IMR-90 (cell line): ENCODE results near the gene SUSD6. TPM values are rescaled to one million over a fixed set of nuclear protein-coding genes. Genes with fewer than 3 reads are reported as not detected.
A peak's percentile ranks its signal among the peaks of the same experiment; 100 is the strongest.

Experiments used
- ATAC-seq: fragments of 200-7000 bp; cut with Tn5 transposase; 2 replicates; pipeline ENCODE4 v1.9.1; 2020; ENCODE audit warnings: low read depth, mild to moderate bottlenecking, moderate library complexity
- BruUV-seq: library from RNA; stranded (reverse); fragments of 400-500 nt; replicated peaks from 2 replicates; lab custom pipeline; 2021; lab: Mats Ljungman, UMichigan
- CTCF ChIA-PET: fragments of 300-600 bp; formaldehyde crosslinking; extraction: SDS; loops from one replicate; lab custom pipeline; 2021; ENCODE audit warnings: antibody characterized with exemption; lab: Yijun Ruan, JAX
- POLR2A ChIA-PET: fragments of 300-600 bp; sonication (Branson Sonifier 250); formaldehyde crosslinking; loops from one replicate; lab custom pipeline; 2022; ENCODE audit warnings: antibody characterized with exemption; ENCODE audit not compliant: unreplicated experiment; lab: Charles Lee
- DNase-seq: peaks from one replicate; pipeline ENCODE4 v3.0.0; 2013
- H2AFZ ChIP-seq: replicated peaks from 2 replicates; pipeline ENCODE3; 2013; ENCODE audit warnings: low read length, mild to moderate bottlenecking; ENCODE audit not compliant: poor library complexity
- H2AK5ac ChIP-seq: 2 replicates; pipeline ENCODE4 v1.6.1; 2013; ENCODE audit warnings: low read depth, low read length, inconsistent platforms
- H2AK9ac ChIP-seq: replicated peaks from 2 replicates; pipeline ENCODE3; 2013; ENCODE audit warnings: mild to moderate bottlenecking, low read depth, low read length, moderate library complexity; ENCODE audit not compliant: poor library complexity
- H2BK120ac ChIP-seq: 2 replicates; pipeline ENCODE4 v1.6.1; 2013; ENCODE audit warnings: low read depth, low read length, inconsistent platforms
- H2BK15ac ChIP-seq: 3 replicates; pipeline ENCODE4 v1.6.1; 2013; ENCODE audit warnings: low read depth, low read length, inconsistent platforms
- H2BK20ac ChIP-seq: 2 replicates; pipeline ENCODE4 v1.6.1; 2013; ENCODE audit warnings: low read depth, mild to moderate bottlenecking, inconsistent platforms, low read length, moderate library complexity
- H2BK5ac ChIP-seq: 2 replicates; pipeline ENCODE4 v1.6.1; 2013; ENCODE audit warnings: mild to moderate bottlenecking, low read depth, low read length, inconsistent platforms; ENCODE audit not compliant: poor library complexity, severe bottlenecking
- H3K14ac ChIP-seq: replicated peaks from 2 replicates; pipeline ENCODE4 v1.6.1; 2013; ENCODE audit warnings: low read depth, low read length, inconsistent platforms
- H3K18ac ChIP-seq: 2 replicates; pipeline ENCODE4 v1.6.1; 2013; ENCODE audit warnings: low read depth, low read length, control low read depth
- H3K23ac ChIP-seq: 2 replicates; pipeline ENCODE4 v1.6.1; 2013; ENCODE audit warnings: low read depth, low read length, inconsistent platforms
- H3K27ac ChIP-seq: 2 replicates; pipeline ENCODE4 v1.5.1; 2013; ENCODE audit warnings: mild to moderate bottlenecking, control low read depth, low read length; ENCODE audit not compliant: insufficient read depth
- H3K27me3 ChIP-seq: 2 replicates; pipeline ENCODE4 v1.6.1; 2013; ENCODE audit warnings: low read length; ENCODE audit not compliant: control insufficient read depth, insufficient read depth
- H3K36me3 ChIP-seq: 2 replicates; pipeline ENCODE4 v1.6.1; 2013; ENCODE audit warnings: low read length, mixed read lengths; ENCODE audit not compliant: control insufficient read depth, insufficient read depth
- H3K4ac ChIP-seq: 2 replicates; pipeline ENCODE4 v1.6.1; 2013; ENCODE audit warnings: low read depth, low read length, inconsistent platforms
- H3K4me1 ChIP-seq: 2 replicates; pipeline ENCODE4 v1.6.1; 2013; ENCODE audit warnings: low read length, mixed read lengths; ENCODE audit not compliant: control insufficient read depth, insufficient read depth
- H3K4me2 ChIP-seq: 2 replicates; pipeline ENCODE4 v1.6.1; 2013; ENCODE audit warnings: low read depth, mild to moderate bottlenecking, control low read depth, low read length, moderate library complexity
- H3K4me3 ChIP-seq: 2 replicates; pipeline ENCODE4 v1.5.1; 2013; ENCODE audit warnings: low read depth, mild to moderate bottlenecking, control low read depth, low read length, moderate library complexity; ENCODE audit not compliant: insufficient read depth
- H3K56ac ChIP-seq: 2 replicates; pipeline ENCODE4 v1.6.1; 2013; ENCODE audit warnings: low read length, inconsistent platforms; ENCODE audit not compliant: insufficient read depth; ENCODE audit errors: extremely low read depth
- H3K79me1 ChIP-seq, 2 experiments: 2 replicates each; pipeline ENCODE4 v1.6.1; 2013; ENCODE audit warnings: low read length in 2 of 2, inconsistent platforms in 1 of 2, low read depth in 1 of 2
- H3K9ac ChIP-seq: 2 replicates; pipeline ENCODE4 v1.6.1; 2013; ENCODE audit warnings: low read depth, low read length, control low read depth
- H3K9me1 ChIP-seq: 2 replicates; pipeline ENCODE4 v1.6.1; 2013; ENCODE audit warnings: low read length, inconsistent platforms; ENCODE audit not compliant: insufficient read depth
- H3K9me3 ChIP-seq: 2 replicates; pipeline ENCODE4 v1.6.1; 2013; ENCODE audit warnings: low read length; ENCODE audit not compliant: control insufficient read depth, insufficient read depth
- H4K20me1 ChIP-seq: 2 replicates; pipeline ENCODE4 v1.6.1; 2013; ENCODE audit warnings: low read length, inconsistent platforms; ENCODE audit not compliant: insufficient read depth
- H4K5ac ChIP-seq: 2 replicates; pipeline ENCODE4 v1.6.1; 2013; ENCODE audit warnings: mild to moderate bottlenecking, low read depth, low read length, control low read depth
- H4K8ac ChIP-seq, 2 experiments: 2 replicates each; pipeline ENCODE4 v1.6.1; 2013; ENCODE audit warnings: low read depth in 2 of 2, low read length in 2 of 2, control low read depth in 1 of 2, inconsistent platforms in 1 of 2
- H4K91ac ChIP-seq: 2 replicates; pipeline ENCODE4 v1.6.1; 2013; ENCODE audit warnings: low read depth, low read length, inconsistent platforms; ENCODE audit not compliant: insufficient read depth
- BHLHE40 ChIP-seq: fragments of 150-350 bp; IDR thresholded peaks from 2 replicates; pipeline ENCODE4 v1.6.1; 2016; ENCODE audit warnings: mild to moderate bottlenecking, low read depth, low read length
- CTCF ChIP-seq: conservative IDR thresholded peaks from 2 replicates; pipeline ENCODE4 v1.5.1; 2012; ENCODE audit warnings: mild to moderate bottlenecking, low read depth, low read length, improper control_type of control experiment
- MAZ ChIP-seq: IDR thresholded peaks from 2 replicates; pipeline ENCODE4 v1.6.1; 2012; ENCODE audit warnings: low read depth, mild to moderate bottlenecking, low read length, improper control_type of control experiment, moderate library complexity, borderline replicate concordance
- NFE2L2 ChIP-seq: fragments of 150-350 bp; IDR thresholded peaks from 2 replicates; pipeline ENCODE4 v1.6.1; 2016; ENCODE audit warnings: low read depth, mild to moderate bottlenecking, low read length
- POLR2A ChIP-seq: IDR thresholded peaks from 2 replicates; pipeline ENCODE4 v1.6.1; 2012; ENCODE audit warnings: mild to moderate bottlenecking, low read depth, low read length
- RAD21 ChIP-seq: IDR thresholded peaks from 2 replicates; pipeline ENCODE4 v1.6.1; 2012; ENCODE audit warnings: low read length, improper control_type of control experiment
- SMC3 ChIP-seq: fragments of 150-350 bp; IDR thresholded peaks from 2 replicates; pipeline ENCODE4 v1.6.1; 2016; ENCODE audit warnings: low read depth, mild to moderate bottlenecking, antibody characterized with exemption, low read length, moderate library complexity
- WGBS, 2 experiments: methylation state at CpG; one replicate each; pipeline versions ENCODE4 v1.1.5 to v1.1.7; 2013; ENCODE audit warnings: missing lambda C conversion rate in 2 of 2; ENCODE audit not compliant: insufficient read length in 1 of 2; ENCODE audit errors: extremely low coverage in 2 of 2; 5-methylcytosine and 5-hydroxymethylcytosine counted together
- dilution Hi-C: fragments of 300-500 bp; cut with HindIII; formaldehyde crosslinking; loops from one replicate; pipeline ENCODE4 v1.14.3; 2018; ENCODE audit warnings: low sequenced_read_pairs; ENCODE audit not compliant: unreplicated experiment
- in situ Hi-C: fragments of 300-500 bp; cut with MboI; formaldehyde crosslinking; loops from 3 replicates; pipeline ENCODE4 v1.14.3; 2019; ENCODE audit warnings: low sequenced_read_pairs, inconsistent platforms, mixed read lengths
- intact Hi-C: fragments of 100-400 bp; cut with micrococcal nuclease; formaldehyde crosslinking; loops from 2 replicates; pipeline ENCODE4 v1.10.0; 2022
- polyA plus RNA-seq, 3 experiments: library from polyadenylated mRNA; depleted of rRNA; stranded (reverse); fragments of >200 nt; gene quantifications; 2 replicates each; pipeline ENCODE4 v1.2.3, GENCODE V29; 2012; ENCODE audit warnings: low replicate concordance in 1 of 3
- total RNA-seq: library from RNA; depleted of rRNA; stranded (reverse); fragments of >200 nt; gene quantifications from 2 replicates; pipeline ENCODE4 v1.2.3, GENCODE V29; 2012

The SUSD6 gene
- total and polyA plus RNA-seq, 2 of the 4 experiments (the other 2 are of a cell fraction), result 2.3 to 10.1 TPM

GRCh38 chr14:69574263-69574953 is 37.0 kb upstream of the SUSD6 start, which contains the start of gene CCDC177:
Gene CCDC177 (minus strand): TSS chr14:69574871. CDS start chr14:69573622, 1,249 bp downstream.
- H3K9ac ChIP-seq, result no peak within 1 kb of the TSS
- H2BK5ac ChIP-seq, result no peak within 1 kb of the TSS
- no peak within 1 kb of the TSS for H3K4ac ChIP-seq
- in situ Hi-C loops (no loop called here), dilution Hi-C loops (no loop called here), intact Hi-C loops (loop anchor here (1.0 to 2.0 kb wide), 2 partner anchors 39 to 332 kb away; no protein-coding TSS in a partner anchor)
- ChIA-PET CTCF (interaction anchor here (0.6 to 1.9 kb wide), 6 partner anchors 10 to 340 kb away, joined by 3 to 7 read pairs (median 5); no protein-coding TSS in a partner anchor), POLR2A (no interaction called here)
- H3K4me2 ChIP-seq, result peak within 1 kb of the TSS; percentile 87
- no TSS peak for BruUV-seq
- no peak within 1 kb of the TSS for H3K56ac ChIP-seq
- no peak within 1 kb of the TSS for H3K18ac ChIP-seq
- no peak for TF ChIP-seq BHLHE40
- TF ChIP-seq NFE2L2, result no peak
- TF ChIP-seq CTCF, result peak; percentile 80
- TF ChIP-seq MAZ, result no peak
- TF ChIP-seq SMC3, result peak; percentile 87
- no peak for TF ChIP-seq POLR2A
- peak; percentile 69 for TF ChIP-seq RAD21
- H3K9me1 ChIP-seq, result no peaks in the 10 kb centered on the region
- DNase-seq, result peak; percentile 48
- peaks cover 70% of the 10 kb centered on the region for H3K27me3 ChIP-seq
- no peak within 1 kb of the TSS for H2BK20ac ChIP-seq
- H4K8ac ChIP-seq, result no peak within 1 kb of the TSS
- H3K27ac ChIP-seq, result no peak within 1 kb of the TSS
- no peak within 1 kb of the TSS for H2AK5ac ChIP-seq
- no peak within 1 kb of the TSS for H4K91ac ChIP-seq
- no peak within 1 kb of the TSS for H2BK120ac ChIP-seq
- no peak within 1 kb of the TSS for H3K23ac ChIP-seq
- peaks cover 1% of the 10 kb centered on the region; the same call in 1 of the 2 replicates for H3K9me3 ChIP-seq
- no peaks in the 10 kb centered on the region for H3K36me3 ChIP-seq
- WGBS, 2 experiments, result 1% methylated on average over 17 of the region's 52 CpGs; no CpG with 5 or more reads in 1 of the 2 experiments
- peak within 1 kb of the TSS; percentile 71 for H2AFZ ChIP-seq
- H4K5ac ChIP-seq, result no peak within 1 kb of the TSS
- H3K14ac ChIP-seq, result no peak within 1 kb of the TSS
- no peaks in the 10 kb centered on the region for H3K79me1 ChIP-seq
- peak; percentile 77 for ATAC-seq
- H3K4me1 ChIP-seq, result peaks cover 3% of the 10 kb centered on the region; the same call in 1 of the 2 replicates
- peak within 1 kb of the TSS; percentile 15 for H2AK9ac ChIP-seq
- no peak within 1 kb of the TSS for H2BK15ac ChIP-seq
- no peak within 1 kb of the TSS; the same call in 1 of the 2 replicates for H3K4me3 ChIP-seq
- H4K20me1 ChIP-seq, result no peaks in the 10 kb centered on the region
